Chondrocyte (in vitro differentiated cells): ENCODE results near the gene SGMS2. TPM values are rescaled to one million over a fixed set of nuclear protein-coding genes. Genes with fewer than 3 reads are reported as not detected.

Experiments used
- DNase-seq: peaks from one replicate; pipeline ENCODE4 v3.0.0; 2021; ENCODE audit warnings: mixed read lengths, low spot score
- H3K27ac Mint-ChIP-seq: one replicate; pipeline ENCODE4 v1.8.0; 2021; ENCODE audit warnings: mild to moderate bottlenecking, moderate library complexity, mixed read lengths; ENCODE audit not compliant: unreplicated experiment
- H3K27me3 Mint-ChIP-seq: 2 replicates; pipeline ENCODE4 v1.8.0; 2021; ENCODE audit warnings: low read depth, mixed read lengths
- H3K36me3 Mint-ChIP-seq: 2 replicates; pipeline ENCODE4 v1.8.0; 2021; ENCODE audit warnings: low read depth, mixed read lengths
- H3K4me1 Mint-ChIP-seq: 2 replicates; pipeline ENCODE4 v1.8.0; 2021; ENCODE audit warnings: low read depth, mild to moderate bottlenecking, mixed read lengths
- H3K4me3 Mint-ChIP-seq: one replicate; pipeline ENCODE4 v1.8.0; 2021; ENCODE audit warnings: mild to moderate bottlenecking, moderate library complexity, mixed read lengths; ENCODE audit not compliant: unreplicated experiment
- H3K9me3 Mint-ChIP-seq: 2 replicates; pipeline ENCODE4 v1.8.0; 2021; ENCODE audit warnings: low read depth, mixed read lengths
- total RNA-seq: library from RNA; stranded (reverse); gene quantifications from 3 replicates; pipeline ENCODE4 v1.2.1, GENCODE V29; 2021
- TF ChIP-seq, protein P1 (sequence below): fragments of 200-600 bp; sonication (generic); IDR thresholded peaks from 2 replicates; pipeline ENCODE4 v1.5.0; 2021; ENCODE audit warnings: antibody characterized with exemption, mild to moderate bottlenecking, moderate library complexity

SGMS2 gene
- total RNA-seq, 1 donor from 2014 or later = 71.5 TPM

- Mint-ChIP-seq H3K27ac (peak overlapping the region; percentile 18), H3K4me3 (peak overlapping the region; percentile 78), H3K9me3 (no peaks in the 10 kb centered on the region), H3K27me3 (no peaks in the 10 kb centered on the region), H3K4me1 (peaks cover 21% of the 10 kb centered on the region), H3K36me3 (peaks cover 1% of the 10 kb centered on the region)
- peak; percentile 83 for DNase-seq
- TF ChIP-seq, protein P1, sequence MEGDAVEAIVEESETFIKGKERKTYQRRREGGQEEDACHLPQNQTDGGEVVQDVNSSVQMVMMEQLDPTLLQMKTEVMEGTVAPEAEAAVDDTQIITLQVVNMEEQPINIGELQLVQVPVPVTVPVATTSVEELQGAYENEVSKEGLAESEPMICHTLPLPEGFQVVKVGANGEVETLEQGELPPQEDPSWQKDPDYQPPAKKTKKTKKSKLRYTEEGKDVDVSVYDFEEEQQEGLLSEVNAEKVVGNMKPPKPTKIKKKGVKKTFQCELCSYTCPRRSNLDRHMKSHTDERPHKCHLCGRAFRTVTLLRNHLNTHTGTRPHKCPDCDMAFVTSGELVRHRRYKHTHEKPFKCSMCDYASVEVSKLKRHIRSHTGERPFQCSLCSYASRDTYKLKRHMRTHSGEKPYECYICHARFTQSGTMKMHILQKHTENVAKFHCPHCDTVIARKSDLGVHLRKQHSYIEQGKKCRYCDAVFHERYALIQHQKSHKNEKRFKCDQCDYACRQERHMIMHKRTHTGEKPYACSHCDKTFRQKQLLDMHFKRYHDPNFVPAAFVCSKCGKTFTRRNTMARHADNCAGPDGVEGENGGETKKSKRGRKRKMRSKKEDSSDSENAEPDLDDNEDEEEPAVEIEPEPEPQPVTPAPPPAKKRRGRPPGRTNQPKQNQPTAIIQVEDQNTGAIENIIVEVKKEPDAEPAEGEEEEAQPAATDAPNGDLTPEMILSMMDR = peak; percentile 28
Measured at GRCh38 chr4:107931775-107932321, 107.1 kb downstream of the SGMS2 start.

- Mint-ChIP-seq H3K4me3 (no peak overlapping the region), H3K27ac (no peak overlapping the region), H3K36me3 (peaks cover 8% of the 10 kb centered on the region), H3K9me3 (no peaks in the 10 kb centered on the region), H3K4me1 (peaks cover 21% of the 10 kb centered on the region), H3K27me3 (no peaks in the 10 kb centered on the region)
- DNase-seq = no peak
- TF ChIP-seq, protein P1 = no peak
Measured at GRCh38 chr4:107935246-107935645, 110.5 kb downstream of the SGMS2 start.

DNA sequence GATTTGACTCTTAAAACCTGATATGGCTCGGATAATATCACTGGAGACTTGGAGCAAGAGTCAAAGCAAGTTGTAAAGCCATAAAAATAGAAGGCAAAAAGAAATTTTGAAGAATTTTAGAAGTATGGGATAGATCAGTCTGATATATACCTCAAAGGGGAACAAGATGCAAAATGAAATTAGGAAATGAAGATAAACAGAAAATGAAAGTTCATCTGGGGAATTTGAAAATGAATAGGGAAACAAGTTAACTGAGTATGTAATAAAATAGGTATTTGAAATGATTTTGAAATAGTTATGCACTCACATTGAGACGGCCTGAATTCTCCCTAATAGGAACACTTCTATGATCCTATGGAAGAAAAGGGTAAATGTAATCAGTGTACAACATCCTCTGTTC, 112.3 kb downstream of the SGMS2 start:
- Mint-ChIP-seq H3K4me1 (peaks cover 13% of the 10 kb centered on the region), H3K27ac (no peak overlapping the region), H3K27me3 (no peaks in the 10 kb centered on the region), H3K36me3 (peaks cover 8% of the 10 kb centered on the region), H3K4me3 (no peak overlapping the region), H3K9me3 (no peaks in the 10 kb centered on the region)
- no peak for DNase-seq
- TF ChIP-seq, protein P1 = no peak

GRCh38 chr4:107939307-107939706, 114.6 kb downstream of the SGMS2 start:
- no peak overlapping the region for H3K27ac Mint-ChIP-seq
- H3K4me3 Mint-ChIP-seq = no peak overlapping the region
- H3K4me1 Mint-ChIP-seq = no peaks in the 10 kb centered on the region
- DNase-seq = no peak
- TF ChIP-seq, protein P1 = no peak
- no peaks in the 10 kb centered on the region for H3K27me3 Mint-ChIP-seq
- peaks cover 6% of the 10 kb centered on the region for H3K9me3 Mint-ChIP-seq
- H3K36me3 Mint-ChIP-seq = peaks cover 8% of the 10 kb centered on the region

DNA sequence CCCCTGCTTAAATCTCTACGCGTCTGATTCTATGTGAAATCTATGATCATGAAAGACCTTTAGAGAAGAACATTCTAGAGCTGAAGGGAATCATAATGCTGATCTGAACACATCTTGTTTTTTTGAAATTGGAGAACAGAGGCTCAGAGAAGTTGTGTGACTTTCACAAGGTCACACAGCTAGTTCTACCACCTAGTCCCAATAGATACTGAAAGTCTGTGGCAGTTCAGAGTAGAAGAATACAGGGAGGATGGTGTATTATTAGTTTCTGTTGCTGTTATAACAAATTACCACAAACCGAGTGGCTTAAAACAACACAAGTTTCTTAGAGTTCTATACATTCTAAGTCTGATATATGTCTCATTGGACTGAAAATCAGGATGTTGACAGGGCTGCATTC, 121.1 kb downstream of the SGMS2 start:
- no peak for DNase-seq
- H3K4me1 Mint-ChIP-seq = peaks cover 2% of the 10 kb centered on the region
- no peaks in the 10 kb centered on the region for H3K27me3 Mint-ChIP-seq
- TF ChIP-seq, protein P1 = no peak
- H3K4me3 Mint-ChIP-seq = no peak overlapping the region
- no peak overlapping the region for H3K27ac Mint-ChIP-seq
- peaks cover 7% of the 10 kb centered on the region for H3K36me3 Mint-ChIP-seq
- H3K9me3 Mint-ChIP-seq = peaks cover 6% of the 10 kb centered on the region
